Measurements from ENCODE around the gene PRMT1.
"Not testable (repeated sequence)": the region's sequence is repeated elsewhere in the genome, so short reads cannot be mapped to it uniquely, and the experiment has no call there.

The PRMT1 gene

GRCh38 chr19:49718511-49718910, 41.4 kb downstream of the PRMT1 start:
- FAIRE-seq (no peak), DNase-seq (ENCODE audit: insufficient read length, low spot score) (no peak)

- FAIRE-seq (no peak), DNase-seq (ENCODE audit: insufficient read length, low spot score) (no peak)
Measured at GRCh38 chr19:49718991-49719390, 41.9 kb downstream of the PRMT1 start.

GRCh38 chr19:49719420-49719819, 42.3 kb downstream of the PRMT1 start:
- not testable (repeated sequence) for DNase-seq (ENCODE audit: insufficient read length, low spot score); FAIRE-seq

GRCh38 chr19:49727217-49728030, 50.4 kb downstream of the PRMT1 start:
- FAIRE-seq: no peak
- DNase-seq (ENCODE audit: insufficient read length, low spot score): no peak

- FAIRE-seq: no peak
- no peak for DNase-seq (ENCODE audit: insufficient read length, low spot score)
Measured at GRCh38 chr19:49730166-49730565, 53.1 kb downstream of the PRMT1 start.

All from HTR-8/SVneo (cell line).